ENCODE results near the gene INAVA. TPM values are rescaled to one million over a fixed set of nuclear protein-coding genes. Genes with fewer than 3 reads are reported as not detected.

The INAVA gene
- polyA plus RNA-seq (2011; rRNA removed) (40.0 and 51.3 TPM in 2 replicates), polyA plus RNA-seq (2017; fragmentation: RNase III; extraction: RNeasy Plus Mini Kit Qiagen cat#74134 plus additional on column Dnase treatment) (38.6 to 50.2 TPM (median 43.7 TPM) in 3 replicates), polyA minus RNA-seq (2011; rRNA and poly(A)+ RNA removed) (49.6 and 58.9 TPM in 2 replicates)
- polyA plus RNA-seq (2012; cell fraction: cytosol; rRNA removed): 48.7 and 59.6 TPM in 2 replicates
- polyA plus RNA-seq (2012; cell fraction: nucleus; rRNA removed): 135 and 152 TPM in 2 replicates

GRCh38 chr1:200894712-200895442 lies at the start of gene INAVA:
Gene INAVA (plus strand): TSS chr1:200894900. CDS start chr1:200898401, 3,501 bp downstream.
- peak within 1 kb of the TSS; percentile 94 for H3K4me2 ChIP-seq
- H3K27ac ChIP-seq: peak within 1 kb of the TSS; percentile 100
- CTCF ChIA-PET: interaction anchor here (0.8 to 3.5 kb wide), 10 partner anchors 8 to 275 kb away, joined by 3 to 22 read pairs (median 4); no protein-coding TSS in a partner anchor
- peaks cover 64% of the 10 kb centered on the region for H3K4me1 ChIP-seq
- TF ChIP-seq ZSCAN20 (CRISPR knock-in tag; IDR thresholded peaks at IDR 0.05): no peak
- TF ChIP-seq CEBPB (IDR thresholded peaks at IDR 0.05): no peak
- no peak for TF ChIP-seq NPAS2 (CRISPR knock-in tag; IDR thresholded peaks at IDR 0.05; ENCODE audit: borderline replicate concordance)
- no peak for TF ChIP-seq ZNF302 (CRISPR knock-in tag; IDR thresholded peaks at IDR 0.05)
- TF ChIP-seq GATA3 (IDR thresholded peaks at IDR 0.05; ENCODE audit: borderline replicate concordance): no peak
- TF ChIP-seq CTCF (IDR thresholded peaks at IDR 0.05): no peak; the same call in 2 of the 3 replicates
- 0 out of 2 replicates have a peak, but pooled peaks have one; percentile 7 for TF ChIP-seq MAX (IDR thresholded peaks at IDR 0.05)
- no peak for TF ChIP-seq ZFP36 (IDR thresholded peaks at IDR 0.05; ENCODE audit: borderline replicate concordance, partially characterized antibody)
- TF ChIP-seq CBX2 (IDR thresholded peaks at IDR 0.05; ENCODE audit: borderline replicate concordance, low read depth): no peak
- TF ChIP-seq POLR2AphosphoS2 (conservative IDR thresholded peaks at IDR 0.05; ENCODE audit: low read length): no peak
- TF ChIP-seq CHD4 (IDR thresholded peaks at IDR 0.05; ENCODE audit: borderline replicate concordance): no peak
- no peak for TF ChIP-seq E2F6 (IDR thresholded peaks at IDR 0.05; ENCODE audit: borderline replicate concordance, low read depth)
- no peak for TF ChIP-seq ESRRA (IDR thresholded peaks at IDR 0.05; ENCODE audit: borderline replicate concordance, low read length)
- no peak for TF ChIP-seq HOXB5 (CRISPR knock-in tag; IDR thresholded peaks at IDR 0.05)
- no peak for TF ChIP-seq MYC (IDR thresholded peaks at IDR 0.05; ENCODE audit: borderline replicate concordance, low read length)
- TF ChIP-seq EP300 (IDR thresholded peaks at IDR 0.05): no peak
- no peak for TF ChIP-seq REST (IDR thresholded peaks at IDR 0.05)
- no peak for TF ChIP-seq HEYL (CRISPR knock-in tag; IDR thresholded peaks at IDR 0.05)
- no peak for TF ChIP-seq SREBF2 (IDR thresholded peaks at IDR 0.05)
- no peak for TF ChIP-seq RNF2 (IDR thresholded peaks at IDR 0.05; ENCODE audit: borderline replicate concordance, low read depth)
- no peak for TF ChIP-seq HMGXB4 (CRISPR knock-in tag; IDR thresholded peaks at IDR 0.05; ENCODE audit: borderline replicate concordance)
- no peak for TF ChIP-seq ELK1 (IDR thresholded peaks at IDR 0.05; ENCODE audit: low read depth, low read length)
- TF ChIP-seq JUN (IDR thresholded peaks at IDR 0.05): peak in 1 of 2 experiments; percentile 11; a peak in 1 of 5 replicates
- no peak for TF ChIP-seq SMC3 (IDR thresholded peaks at IDR 0.05)
- 0 out of 2 replicates have a peak, but pooled peaks have one; percentile 37 for TF ChIP-seq HOXB13 (CRISPR knock-in tag; IDR thresholded peaks at IDR 0.05; ENCODE audit: low read depth)
- H3K4me3 ChIP-seq: peak within 1 kb of the TSS; percentile 68
- ATAC-seq: 0 out of 6 replicates have a peak, but pooled peaks of 1 of the 2 experiments have one; percentile 1
- POLR2A ChIA-PET: interaction anchor here (0.6 to 4.5 kb wide), 5 partner anchors 13 to 311 kb away, joined by 3 to 58 read pairs (median 4); partner anchors contain the start of gene DDX59
- no peaks in the 10 kb centered on the region for H3K9me3 ChIP-seq
- WGBS (ENCODE audit: missing lambda C conversion rate): 6% methylated on average over 11 of the region's 15 CpGs
- DNase-seq (ENCODE audit: low read depth in 1 of 2, low spot score in 1 of 2): peak in 1 of 2 experiments; percentile 54
- no peak for FAIRE-seq
